Stimulated activated CD4-positive, alpha-beta T cell treated with anti-CD3 and anti-CD28 coated beads, TNF-alpha, amount 100 ng/mL, for 48 hours (primary cell): ENCODE measurements around the gene AGBL4.
"Not testable (repeated sequence)": the region's sequence is repeated elsewhere in the genome, so short reads cannot be mapped to it uniquely, and the experiment has no call there.

Source experiments
- DNase-seq, 3 donors: peaks; one replicate each; pipeline ENCODE4 v3.0.0-alpha.2; 2020; ENCODE audit warnings: low read depth in 3 of 3

Gene AGBL4

DNA sequence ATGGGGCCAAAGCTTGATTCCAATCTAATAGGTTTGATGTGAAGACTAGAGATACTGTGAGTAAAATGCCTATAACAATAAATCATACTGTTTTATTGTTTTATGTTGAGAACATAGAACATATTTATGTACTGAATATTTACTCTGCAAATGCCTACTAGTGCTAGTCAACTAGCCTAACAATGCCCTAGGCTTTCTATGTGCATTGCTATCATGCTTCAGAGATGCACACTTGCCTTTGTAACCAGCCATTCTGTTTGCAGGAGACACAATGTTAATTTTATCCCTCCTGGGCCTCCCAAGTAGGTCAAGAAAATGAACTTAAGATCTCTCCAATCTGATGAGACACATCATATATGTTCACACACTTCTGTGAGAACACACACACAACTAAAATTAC, 716.3 kb downstream of the AGBL4 start:
- DNase-seq: no peak

- DNase-seq: no peak
Measured at GRCh38 chr1:49306507-49307070, 717.2 kb downstream of the AGBL4 start.

DNA sequence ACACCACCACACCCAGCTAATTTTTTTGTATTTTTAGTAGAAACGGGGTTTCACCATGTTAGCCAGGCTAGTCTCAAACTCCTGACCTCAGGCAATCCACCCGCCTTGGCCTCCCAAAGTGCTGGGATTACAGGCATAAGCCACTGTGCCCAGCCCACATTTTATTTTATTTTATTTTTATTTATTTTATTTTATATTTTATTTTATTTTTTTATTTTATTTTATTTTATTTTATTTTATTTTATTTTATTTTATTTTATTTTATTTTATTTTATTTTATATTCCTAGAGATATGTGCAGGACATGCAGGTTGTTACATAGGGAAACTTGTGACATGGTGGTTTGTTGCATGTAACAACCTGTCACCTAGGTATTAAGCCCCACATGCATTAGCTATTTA, 721.4 kb downstream of the AGBL4 start:
- not testable (repeated sequence) for DNase-seq

- no peak for DNase-seq
Measured at GRCh38 chr1:49298304-49298703, 725.5 kb downstream of the AGBL4 start.

DNA sequence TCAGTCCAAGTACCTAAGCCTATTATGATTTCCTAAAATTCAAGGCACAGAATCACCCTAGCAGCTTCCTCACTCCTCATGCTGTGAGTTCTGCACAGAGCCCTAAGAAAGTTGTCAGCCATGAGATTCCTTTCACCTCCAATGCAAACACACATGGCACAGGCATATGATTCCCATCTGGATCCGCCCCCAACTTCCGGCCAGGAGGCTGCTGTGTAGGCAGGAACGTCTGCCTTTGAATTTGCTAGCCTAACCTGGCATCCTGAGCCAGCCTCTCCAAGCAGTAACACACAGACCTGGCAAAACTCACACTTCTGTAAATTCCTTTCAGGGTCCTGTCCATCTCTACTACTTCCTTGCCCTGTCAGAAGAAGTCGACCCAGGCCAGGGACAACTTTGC, 726.0 kb downstream of the AGBL4 start:
- DNase-seq: no peak

GRCh38 chr1:49294539-49294938, 729.2 kb downstream of the AGBL4 start:
- DNase-seq: no peak

GRCh38 chr1:49293016-49293415, 730.7 kb downstream of the AGBL4 start:
- no peak for DNase-seq

GRCh38 chr1:49257211-49258049, 766.3 kb downstream of the AGBL4 start:
- not testable (repeated sequence) for DNase-seq

DNA sequence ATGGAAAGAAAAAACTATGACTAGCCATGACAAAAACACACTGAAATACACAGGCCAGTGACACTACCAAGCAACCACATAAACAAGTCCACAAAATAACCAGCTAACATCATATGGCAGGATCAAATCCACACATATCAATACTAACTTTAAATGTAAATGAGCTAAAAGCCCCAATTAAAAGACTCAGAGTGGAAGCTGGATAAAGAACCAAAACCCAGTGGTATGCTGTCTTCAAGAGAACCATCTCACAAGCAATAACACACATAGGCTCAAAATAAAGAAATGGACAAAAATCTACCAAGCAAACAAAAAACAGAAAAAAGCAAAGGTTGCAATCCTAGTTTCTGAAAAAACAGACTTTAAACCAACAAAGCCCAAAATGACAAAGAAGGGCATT, 770.8 kb downstream of the AGBL4 start:
- DNase-seq: no peak

DNA sequence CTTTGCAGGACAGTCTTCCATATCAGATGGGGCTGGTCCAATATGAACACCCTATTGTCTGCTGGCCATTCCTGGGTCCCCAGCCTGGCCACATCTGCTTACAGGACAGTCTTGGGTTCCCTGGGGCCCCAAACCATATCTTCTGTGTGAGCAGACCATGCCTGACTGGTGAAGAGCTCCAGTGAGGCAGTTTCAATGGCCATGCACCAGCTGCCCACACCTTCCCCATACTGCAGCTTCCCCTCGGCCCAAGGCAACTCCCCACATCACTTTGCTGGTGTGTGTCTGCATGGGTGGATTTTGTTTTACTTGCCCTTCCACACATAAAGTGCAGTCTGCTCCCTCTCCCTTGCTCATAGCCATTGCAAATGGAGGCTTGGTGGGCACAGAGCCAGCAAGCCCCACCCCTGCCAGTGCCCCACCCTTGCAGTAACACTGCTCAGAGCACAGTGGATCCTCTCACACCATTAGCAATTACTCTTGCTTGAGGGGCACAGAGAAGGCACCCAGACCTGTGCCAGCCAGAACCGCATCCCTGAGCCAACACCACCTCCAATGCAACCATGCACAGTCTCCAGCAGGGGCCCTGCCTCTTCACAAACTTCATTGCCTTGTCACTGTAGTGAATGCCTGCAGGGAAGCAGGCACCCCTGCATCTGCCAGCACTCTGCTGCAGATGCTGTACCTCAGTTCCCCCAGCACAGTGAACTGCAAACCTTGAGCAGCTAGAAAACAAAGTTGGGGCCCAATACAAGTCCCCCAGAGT, 772.6 kb downstream of the AGBL4 start:
- DNase-seq: no peak

GRCh38 chr1:49240709-49241221, 783.0 kb downstream of the AGBL4 start:
- DNase-seq: no peak

DNA sequence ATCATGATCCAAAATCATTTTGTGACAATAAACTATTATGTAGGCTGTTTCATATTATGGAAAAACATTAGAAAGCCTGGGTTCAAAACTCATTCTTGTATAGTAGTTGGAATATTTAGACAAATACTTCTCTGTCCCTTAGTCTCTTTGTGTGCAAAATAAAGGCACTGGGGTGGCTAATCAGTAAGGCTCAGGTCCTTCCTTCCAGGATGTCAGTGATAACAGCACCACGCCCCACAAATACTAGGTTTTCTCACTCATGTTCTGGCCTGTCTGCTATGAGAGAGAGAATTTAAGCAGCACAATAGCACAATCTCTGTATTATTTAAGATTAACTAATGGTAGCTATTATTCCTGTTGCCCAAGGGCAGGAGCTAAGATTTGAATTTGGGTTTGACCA, 788.8 kb downstream of the AGBL4 start:
- no peak for DNase-seq

- DNase-seq: no peak
Measured at GRCh38 chr1:49229555-49229954, 794.2 kb downstream of the AGBL4 start.

DNA sequence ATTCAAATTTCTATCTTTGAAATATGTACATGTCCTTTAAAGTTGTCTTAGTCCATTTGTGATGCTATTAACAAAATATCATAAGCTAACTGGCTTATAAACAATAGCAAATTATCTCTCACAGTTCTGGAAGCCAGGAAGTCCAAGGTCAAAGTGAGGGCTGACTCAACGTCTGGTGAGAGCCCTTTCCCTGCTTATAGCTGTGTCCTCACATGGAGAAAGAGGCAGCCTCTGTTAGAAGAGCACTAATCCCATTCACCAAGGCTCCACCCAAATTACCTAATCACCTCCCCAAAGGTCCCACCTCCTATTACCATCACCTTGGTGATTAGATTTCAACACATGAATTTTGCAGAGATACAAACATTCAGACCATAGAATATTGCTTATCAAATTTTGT, 797.0 kb downstream of the AGBL4 start:
- DNase-seq: no peak

GRCh38 chr1:49225464-49225863, 798.3 kb downstream of the AGBL4 start:
- no peak for DNase-seq

GRCh38 chr1:49213301-49213700, 810.5 kb downstream of the AGBL4 start:
- no peak for DNase-seq

DNA sequence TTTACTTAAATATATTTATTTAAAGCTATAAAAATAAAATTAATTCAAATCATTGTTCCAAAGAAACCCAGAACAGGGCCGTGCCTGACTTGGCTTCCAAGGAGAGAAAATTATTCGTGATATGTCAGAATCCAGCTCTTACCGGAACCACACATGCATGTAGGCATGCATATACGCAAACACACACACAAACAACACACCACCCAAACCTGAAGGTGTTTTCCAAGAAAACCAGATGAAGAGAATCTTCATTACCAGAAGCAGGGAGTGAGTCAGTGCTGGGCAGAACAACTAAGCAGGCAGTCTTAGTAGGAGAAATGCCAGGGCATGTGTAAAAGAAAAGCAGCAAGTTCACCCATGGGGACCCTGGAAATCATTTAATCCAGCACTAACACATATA, 815.0 kb downstream of the AGBL4 start:
- DNase-seq: no peak

DNA sequence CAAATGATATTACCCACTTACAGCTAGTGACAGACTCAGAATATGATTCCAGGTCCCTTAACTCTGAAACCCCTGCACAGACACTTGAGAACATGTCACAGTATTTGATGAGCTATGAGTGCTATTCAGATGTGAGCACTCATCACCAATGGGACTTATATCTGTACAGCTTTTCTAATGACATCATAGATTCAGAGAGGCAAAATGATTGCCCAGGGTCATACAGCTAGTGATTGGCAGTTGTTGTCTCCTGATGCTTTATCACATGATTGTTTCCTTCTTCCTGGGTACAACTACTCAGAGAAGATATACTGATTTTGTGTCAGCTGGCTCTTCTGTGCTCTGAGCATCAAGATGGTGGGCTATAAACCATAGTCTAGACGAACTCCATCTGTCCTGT, 819.0 kb downstream of the AGBL4 start:
- DNase-seq: no peak

- no peak for DNase-seq
Measured at GRCh38 chr1:49200738-49201137, 823.0 kb downstream of the AGBL4 start.

- DNase-seq: no peak
Measured at GRCh38 chr1:49199564-49199963, 824.2 kb downstream of the AGBL4 start.

DNA sequence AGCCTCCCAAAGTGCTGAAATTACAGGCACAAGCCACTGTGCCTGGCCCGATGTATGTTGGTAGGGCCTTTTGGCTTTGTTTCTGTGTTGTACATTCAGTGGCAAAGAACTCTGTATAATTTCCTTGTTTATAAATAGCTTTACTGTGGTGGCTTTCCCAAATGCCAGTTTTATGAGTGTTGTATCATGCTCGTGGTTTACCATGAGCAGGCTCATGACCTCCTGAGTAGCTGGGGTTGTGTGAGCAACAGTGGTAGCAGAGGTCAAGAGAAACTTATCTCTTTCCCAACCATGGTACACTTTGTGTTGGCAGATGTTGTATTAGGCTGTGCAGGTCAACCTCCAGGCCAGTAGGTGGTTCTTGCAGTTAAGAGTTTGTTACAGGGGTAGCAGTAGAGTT, 826.7 kb downstream of the AGBL4 start:
- DNase-seq: no peak

GRCh38 chr1:49190138-49190537, 833.6 kb downstream of the AGBL4 start:
- DNase-seq: no peak

GRCh38 chr1:49187056-49187455, 836.7 kb downstream of the AGBL4 start:
- no peak for DNase-seq
